GM23338 (cell line): ENCODE data around the gene SLC45A3. TPM values are rescaled to one million over a fixed set of nuclear protein-coding genes. Genes with fewer than 3 reads are reported as not detected.
A peak's percentile ranks its signal among the peaks of the same experiment; 100 is the strongest.

Experiments
- ATAC-seq: fragments of 200-7000 bp; cut with Tn5 transposase; 3 replicates; pipeline ENCODE4 v1.9.1; 2020
- DNase-seq: peaks from one replicate; pipeline ENCODE4 v3.0.0-alpha.2; 2015; ENCODE audit warnings: low spot score
- H2AFZ ChIP-seq: fragments of 200-600 bp; sonication (generic); 2 replicates; pipeline ENCODE4 v1.8.0; 2016; ENCODE audit warnings: antibody characterized with exemption, mild to moderate bottlenecking, moderate library complexity
- H3F3A ChIP-seq: fragments of 200-600 bp; sonication (generic); replicated peaks from 2 replicates; pipeline ENCODE4 v1.8.0; 2017; ENCODE audit warnings: antibody characterized with exemption, mixed run types, low read depth
- H3K27ac ChIP-seq: fragments of 200-600 bp; sonication (generic); 2 replicates; pipeline ENCODE4 v1.6.1; 2016; ENCODE audit warnings: low read depth
- H3K27me3 ChIP-seq: fragments of 200-600 bp; sonication (generic); 2 replicates; pipeline ENCODE4 v1.8.0; 2016; ENCODE audit warnings: mild to moderate bottlenecking, mixed run types, moderate library complexity; ENCODE audit not compliant: insufficient read depth
- H3K36me3 ChIP-seq: fragments of 200-600 bp; sonication (generic); 2 replicates; pipeline ENCODE4 v1.8.0; 2016; ENCODE audit warnings: mild to moderate bottlenecking; ENCODE audit not compliant: insufficient read depth
- H3K4me1 ChIP-seq: fragments of 200-600 bp; sonication (generic); 2 replicates; pipeline ENCODE4 v1.8.0; 2016; ENCODE audit warnings: mild to moderate bottlenecking, moderate library complexity; ENCODE audit not compliant: insufficient read depth
- H3K4me2 ChIP-seq: fragments of 200-600 bp; sonication (generic); 2 replicates; pipeline ENCODE4 v1.7.1; 2017; ENCODE audit warnings: mixed run types
- H3K4me3 ChIP-seq: fragments of 200-600 bp; sonication (generic); 2 replicates; pipeline ENCODE4 v1.6.1; 2016; ENCODE audit warnings: mixed run types
- H3K79me2 ChIP-seq: fragments of 200-600 bp; sonication (generic); replicated peaks from 2 replicates; pipeline ENCODE4 v1.8.0; 2017; ENCODE audit warnings: mild to moderate bottlenecking; ENCODE audit not compliant: insufficient read depth
- H3K9me2 ChIP-seq: fragments of 200-600 bp; sonication (generic); 2 replicates; pipeline ENCODE4 v1.8.0; 2017; ENCODE audit not compliant: insufficient read depth
- H4K20me1 ChIP-seq: fragments of 200-600 bp; sonication (generic); replicated peaks from 2 replicates; pipeline ENCODE4 v1.8.0; 2017; ENCODE audit warnings: mild to moderate bottlenecking; ENCODE audit not compliant: insufficient read depth
- H3K27ac Mint-ChIP-seq: 2 replicates; pipeline ENCODE4 v1.8.0; 2020; ENCODE audit warnings: inconsistent platforms, mild to moderate bottlenecking, moderate library complexity, mixed read lengths
- H3K27me3 Mint-ChIP-seq: 3 replicates; pipeline ENCODE4 v1.8.0; 2022; ENCODE audit warnings: low read depth, mild to moderate bottlenecking, moderate library complexity, mixed read lengths, inconsistent platforms; ENCODE audit not compliant: insufficient read depth, poor library complexity
- H3K36me3 Mint-ChIP-seq: 3 replicates; pipeline ENCODE4 v1.8.0; 2021; ENCODE audit warnings: low read depth, mild to moderate bottlenecking, inconsistent platforms, moderate library complexity, mixed read lengths
- H3K4me1 Mint-ChIP-seq: 3 replicates; pipeline ENCODE4 v1.8.0; 2020; ENCODE audit warnings: mild to moderate bottlenecking, inconsistent platforms, mixed read lengths
- H3K4me3 Mint-ChIP-seq: 3 replicates; pipeline ENCODE4 v1.8.0; 2021; ENCODE audit warnings: moderate library complexity, mild to moderate bottlenecking, inconsistent platforms, mixed read lengths
- H3K9me3 Mint-ChIP-seq: 3 replicates; pipeline ENCODE4 v1.8.0; 2020; ENCODE audit warnings: moderate library complexity, mild to moderate bottlenecking, inconsistent platforms, mixed read lengths
- CREB1 ChIP-seq: fragments of 250-450 bp; sonication (Bioruptor Pico); IDR thresholded peaks from 2 replicates; pipeline ENCODE4 v1.5.0; 2020; ENCODE audit warnings: low read depth, mild to moderate bottlenecking, moderate library complexity
- CTCF ChIP-seq, 2 experiments: fragments of 200-600 bp in 1 of 2; sonication (generic) in 1 of 2; conservative IDR thresholded peaks; 2 replicates each; pipeline versions ENCODE4 v1.5.1 to v1.6.1; 2016 to 2017; ENCODE audit warnings: antibody characterized with exemption in 2 of 2, low read depth in 2 of 2, mild to moderate bottlenecking in 2 of 2, moderate library complexity in 1 of 2
- ETS1 ChIP-seq: IDR thresholded peaks from 2 replicates; pipeline ENCODE4 v1.6.1; 2016; ENCODE audit warnings: antibody characterized with exemption
- EZH2 ChIP-seq: fragments of 200-600 bp; sonication (generic); IDR thresholded peaks from one replicate; pipeline ENCODE4 v1.8.0; 2017; ENCODE audit warnings: antibody characterized with exemption, mild to moderate bottlenecking, low read depth; ENCODE audit not compliant: unreplicated experiment
- EZH2phosphoT487 ChIP-seq: fragments of 200-600 bp; sonication (generic); IDR thresholded peaks from one replicate; pipeline ENCODE4 v1.8.1; 2018; ENCODE audit warnings: antibody characterized with exemption; ENCODE audit not compliant: unreplicated experiment
- JUNB ChIP-seq: IDR thresholded peaks from one replicate; pipeline ENCODE4 v1.6.1; 2016; ENCODE audit warnings: antibody characterized with exemption; ENCODE audit not compliant: unreplicated experiment
- NANOG ChIP-seq: IDR thresholded peaks from 2 replicates; pipeline ENCODE4 v1.6.1; 2016; ENCODE audit warnings: antibody characterized with exemption, borderline replicate concordance
- STAT1 ChIP-seq: IDR thresholded peaks from one replicate; pipeline ENCODE4 v1.6.1; 2016; ENCODE audit warnings: antibody characterized with exemption; ENCODE audit not compliant: unreplicated experiment
- ZNF114 ChIP-seq: fragments of 250-450 bp; sonication (Bioruptor Pico); IDR thresholded peaks from 2 replicates; pipeline ENCODE4 v1.5.0; 2020; ENCODE audit warnings: mild to moderate bottlenecking, moderate library complexity
- ZNF331 ChIP-seq: fragments of 250-450 bp; sonication (Bioruptor Pico); IDR thresholded peaks from 2 replicates; pipeline ENCODE4 v1.5.0; 2020; ENCODE audit warnings: low read depth, mild to moderate bottlenecking, moderate library complexity
- ZNF462 ChIP-seq: fragments of 250-450 bp; sonication (Bioruptor Pico); IDR thresholded peaks from 2 replicates; pipeline ENCODE4 v1.5.0; 2020; ENCODE audit warnings: mild to moderate bottlenecking, moderate library complexity
- polyA plus RNA-seq: library from polyadenylated mRNA; unstranded; fragments of >200 nt; fragmentation: Nextera tagmentation; extraction: Ambion mirVana; gene quantifications from 2 replicates; pipeline ENCODE4 v1.2.1, GENCODE V29; 2016
- total RNA-seq: library from RNA; depleted of rRNA; stranded (reverse); fragments of >200 nt; shearing (Covaris generic); gene quantifications from 2 replicates; pipeline ENCODE4 v1.2.3, GENCODE V29; 2014

SLC45A3 gene
- total and polyA plus RNA-seq, 2 experiments from 2014 or later: 4.7 to 16.0 TPM

- H3K4me1 Mint-ChIP-seq: peaks cover 72% of the 10 kb centered on the region
- peaks cover 16% of the 10 kb centered on the region for H3K27me3 Mint-ChIP-seq
- 0 out of 2 replicates have a peak, but pooled peaks cover 5% of the 10 kb centered on the region for H3F3A ChIP-seq
- H3K4me3 Mint-ChIP-seq: no peak overlapping the region; the same call in 2 of the 3 replicates
- H4K20me1 ChIP-seq: no peaks in the 10 kb centered on the region; the same call in 1 of the 2 replicates
- H3K27ac Mint-ChIP-seq: peak overlapping the region; percentile 84; the same call in 1 of the 2 replicates
- H3K4me2 ChIP-seq: peak overlapping the region; percentile 78
- H3K9me2 ChIP-seq: no peaks in the 10 kb centered on the region
- no peaks in the 10 kb centered on the region for H3K36me3 Mint-ChIP-seq
- no peak overlapping the region for H2AFZ ChIP-seq
- DNase-seq (no peak), ATAC-seq (0 out of 3 replicates have a peak, but pooled peaks have one; percentile 2)
- peaks cover 30% of the 10 kb centered on the region for H3K79me2 ChIP-seq
- H3K27me3 ChIP-seq: no peaks in the 10 kb centered on the region
- H3K27ac ChIP-seq: no peak overlapping the region
- H3K4me3 ChIP-seq: no peak overlapping the region
- no peaks in the 10 kb centered on the region for H3K9me3 Mint-ChIP-seq
- TF ChIP-seq STAT1 (no peak), CTCF (conservative IDR thresholded peaks at IDR 0.05; ENCODE audit: low read depth in 2 of 2) (0 out of 4 replicates have a peak, but pooled peaks of 1 of the 2 experiments have one; percentile 12)
- no peaks in the 10 kb centered on the region for H3K36me3 ChIP-seq
- H3K4me1 ChIP-seq: peaks cover 56% of the 10 kb centered on the region
Measured at GRCh38 chr1:205668951-205669340, 11.4 kb downstream of the SLC45A3 start.

- peaks cover 67% of the 10 kb centered on the region for H3K4me1 Mint-ChIP-seq
- no peaks in the 10 kb centered on the region for H3K27me3 ChIP-seq
- H3K4me3 Mint-ChIP-seq: no peak overlapping the region
- peaks cover 48% of the 10 kb centered on the region for H3K4me1 ChIP-seq
- no peaks in the 10 kb centered on the region for H3K9me2 ChIP-seq
- no peak overlapping the region for H3K27ac ChIP-seq
- no peaks in the 10 kb centered on the region; the same call in 1 of the 2 replicates for H4K20me1 ChIP-seq
- H3K9me3 Mint-ChIP-seq: no peaks in the 10 kb centered on the region
- H3K27ac Mint-ChIP-seq: no peak overlapping the region
- H3F3A ChIP-seq: 0 out of 2 replicates have a peak, but pooled peaks cover 5% of the 10 kb centered on the region
- H3K79me2 ChIP-seq: peaks cover 30% of the 10 kb centered on the region
- no peak for DNase-seq
- no peaks in the 10 kb centered on the region for H3K36me3 Mint-ChIP-seq
- H3K4me3 ChIP-seq: no peak overlapping the region
- ATAC-seq: no peak
- no peak overlapping the region for H2AFZ ChIP-seq
- peaks cover 16% of the 10 kb centered on the region for H3K27me3 Mint-ChIP-seq
- H3K36me3 ChIP-seq: no peaks in the 10 kb centered on the region
- H3K4me2 ChIP-seq: no peak overlapping the region
- TF ChIP-seq JUNB (no peak), CREB1 (no peak), ZNF331 (CRISPR knock-in tag) (no peak), EZH2 (no peak), EZH2phosphoT487 (no peak), NANOG (no peak), ETS1 (no peak), ZNF462 (no peak), ZNF114 (CRISPR knock-in tag) (no peak)
Measured at GRCh38 chr1:205667909-205668643, 12.2 kb downstream of the SLC45A3 start.
